ENCODE results near the gene ABCA8. TPM values are rescaled to one million over a fixed set of nuclear protein-coding genes. Genes with fewer than 3 reads are reported as not detected.
"Not testable (repeated sequence)": the region's sequence is repeated elsewhere in the genome, so short reads cannot be mapped to it uniquely, and the experiment has no call there.

The ABCA8 gene
- total RNA-seq, 2 experiments from 2014 or later, result not detected

GRCh38 chr17:68840073-68840472 lies 115.1 kb downstream of the ABCA8 start:
- POLR2A ChIA-PET, result no interaction called here
- no peaks in the 10 kb centered on the region for H3K36me3 Mint-ChIP-seq (ENCODE audit: low read depth)

GRCh38 chr17:68835071-68835470 lies 120.1 kb downstream of the ABCA8 start:
- H3K27ac Mint-ChIP-seq, result no peak overlapping the region
- peaks cover 8% of the 10 kb centered on the region for H3K27me3 Mint-ChIP-seq
- DNase-seq, result no peak
- CTCF ChIA-PET, result no interaction called here
- intact Hi-C loops (cut with DNase I, micrococcal nuclease), result no loop called here
- no peak overlapping the region for H3K4me3 Mint-ChIP-seq
- H3K4me1 Mint-ChIP-seq, result no peaks in the 10 kb centered on the region
- H3K36me3 Mint-ChIP-seq (ENCODE audit: low read depth), result no peaks in the 10 kb centered on the region
- POLR2A ChIA-PET, result no interaction called here
- ATAC-seq, result no peak
- H3K9me3 Mint-ChIP-seq (ENCODE audit: low read depth), result no peaks in the 10 kb centered on the region

More at GRCh38 chr17:68840073-68840472, 115.1 kb downstream of the ABCA8 start:
- CTCF ChIA-PET, result interaction anchor here (0.7 kb wide), 1 partner anchor 326 kb away, joined by 4 read pairs; no protein-coding TSS in a partner anchor
- Mint-ChIP-seq H3K27me3 (peaks cover 4% of the 10 kb centered on the region), H3K4me1 (no peaks in the 10 kb centered on the region), H3K27ac (no peak overlapping the region), H3K9me3 (ENCODE audit: low read depth) (no peaks in the 10 kb centered on the region), H3K4me3 (no peak overlapping the region)
- intact Hi-C loops (cut with DNase I, micrococcal nuclease), result no loop called here
- ATAC-seq, result no peak
- no peak for DNase-seq

GRCh38 chr17:68834328-68834836 lies 120.8 kb downstream of the ABCA8 start:
- Mint-ChIP-seq H3K36me3 (ENCODE audit: low read depth) (no peaks in the 10 kb centered on the region), H3K9me3 (ENCODE audit: low read depth) (no peaks in the 10 kb centered on the region), H3K4me1 (no peaks in the 10 kb centered on the region), H3K27ac (no peak overlapping the region), H3K27me3 (peaks cover 10% of the 10 kb centered on the region), H3K4me3 (no peak overlapping the region)
- intact Hi-C loops (cut with DNase I, micrococcal nuclease), result no loop called here
- ChIA-PET CTCF (no interaction called here), POLR2A (no interaction called here)
- DNase-seq (no peak), ATAC-seq (no peak)

- POLR2A ChIA-PET, result no interaction called here
- ATAC-seq (no peak), DNase-seq (no peak)
- Mint-ChIP-seq H3K27me3 (peaks cover 11% of the 10 kb centered on the region), H3K9me3 (ENCODE audit: low read depth) (no peaks in the 10 kb centered on the region), H3K27ac (no peak overlapping the region), H3K4me1 (no peaks in the 10 kb centered on the region), H3K4me3 (no peak overlapping the region), H3K36me3 (ENCODE audit: low read depth) (no peaks in the 10 kb centered on the region)
- CTCF ChIA-PET, result no interaction called here
- intact Hi-C loops (cut with DNase I, micrococcal nuclease), result no loop called here
Observed at GRCh38 chr17:68832109-68832802, 122.9 kb downstream of the ABCA8 start.

GRCh38 chr17:68831170-68831569 lies 124.0 kb downstream of the ABCA8 start:
- ATAC-seq, result no peak
- Mint-ChIP-seq H3K27me3 (peaks cover 9% of the 10 kb centered on the region), H3K9me3 (ENCODE audit: low read depth) (no peaks in the 10 kb centered on the region), H3K36me3 (ENCODE audit: low read depth) (no peaks in the 10 kb centered on the region), H3K4me3 (no peak overlapping the region), H3K4me1 (no peaks in the 10 kb centered on the region), H3K27ac (no peak overlapping the region)
- CTCF ChIA-PET, result no interaction called here
- intact Hi-C loops (cut with DNase I, micrococcal nuclease), result no loop called here
- POLR2A ChIA-PET, result no interaction called here
- DNase-seq, result no peak

- DNase-seq, result no peak
- Mint-ChIP-seq H3K27me3 (peaks cover 9% of the 10 kb centered on the region), H3K27ac (no peak overlapping the region), H3K4me3 (no peak overlapping the region), H3K36me3 (ENCODE audit: low read depth) (no peaks in the 10 kb centered on the region), H3K4me1 (no peaks in the 10 kb centered on the region), H3K9me3 (ENCODE audit: low read depth) (no peaks in the 10 kb centered on the region)
- ATAC-seq, result no peak
- CTCF ChIA-PET, result no interaction called here
- intact Hi-C loops (cut with DNase I, micrococcal nuclease), result no loop called here
- POLR2A ChIA-PET, result no interaction called here
Observed at GRCh38 chr17:68830313-68830712, 124.9 kb downstream of the ABCA8 start.

GRCh38 chr17:68829211-68829610 lies 126.0 kb downstream of the ABCA8 start:
- ChIA-PET CTCF (interaction anchor here (1.0 kb wide), 1 partner anchor 24 kb away, joined by 4 read pairs; no protein-coding TSS in a partner anchor), POLR2A (no interaction called here)
- no peak for ATAC-seq
- no peaks in the 10 kb centered on the region for H3K4me1 Mint-ChIP-seq
- peaks cover 9% of the 10 kb centered on the region for H3K27me3 Mint-ChIP-seq
- no peak overlapping the region for H3K27ac Mint-ChIP-seq
- intact Hi-C loops (cut with DNase I, micrococcal nuclease), result no loop called here
- no peaks in the 10 kb centered on the region for H3K9me3 Mint-ChIP-seq (ENCODE audit: low read depth)
- no peak overlapping the region for H3K4me3 Mint-ChIP-seq
- no peaks in the 10 kb centered on the region for H3K36me3 Mint-ChIP-seq (ENCODE audit: low read depth)
- DNase-seq, result no peak

- Mint-ChIP-seq H3K9me3 (ENCODE audit: low read depth) (no peaks in the 10 kb centered on the region), H3K27ac (no peak overlapping the region), H3K4me3 (no peak overlapping the region), H3K27me3 (peaks cover 3% of the 10 kb centered on the region), H3K4me1 (no peaks in the 10 kb centered on the region), H3K36me3 (ENCODE audit: low read depth) (no peaks in the 10 kb centered on the region)
- intact Hi-C loops (cut with DNase I, micrococcal nuclease), result no loop called here
- CTCF ChIA-PET, result no interaction called here
- ATAC-seq (no peak), DNase-seq (no peak)
- POLR2A ChIA-PET, result no interaction called here
Observed at GRCh38 chr17:68824707-68825106, 130.5 kb downstream of the ABCA8 start.

GRCh38 chr17:68824185-68824584 lies 131.0 kb downstream of the ABCA8 start:
- not testable (repeated sequence) for H3K4me3 Mint-ChIP-seq, H3K27me3 Mint-ChIP-seq

GRCh38 chr17:68822719-68823289 lies 132.4 kb downstream of the ABCA8 start:
- Mint-ChIP-seq H3K9me3 (ENCODE audit: low read depth) (no peaks in the 10 kb centered on the region), H3K36me3 (ENCODE audit: low read depth) (no peaks in the 10 kb centered on the region), H3K27me3 (peaks cover under 1% of the 10 kb centered on the region), H3K27ac (no peak overlapping the region), H3K4me3 (no peak overlapping the region), H3K4me1 (no peaks in the 10 kb centered on the region)
- intact Hi-C loops (cut with DNase I, micrococcal nuclease), result no loop called here
- POLR2A ChIA-PET, result no interaction called here
- CTCF ChIA-PET, result no interaction called here
- ATAC-seq (no peak), DNase-seq (no peak)

More at GRCh38 chr17:68824185-68824584, 131.0 kb downstream of the ABCA8 start:
- CTCF ChIA-PET, result interaction anchor here (0.6 kb wide), 1 partner anchor 29 kb away, joined by 3 read pairs; no protein-coding TSS in a partner anchor
- DNase-seq; H3K4me1 Mint-ChIP-seq; POLR2A ChIA-PET; ATAC-seq; H3K9me3 Mint-ChIP-seq (ENCODE audit: low read depth); H3K27ac Mint-ChIP-seq; H3K36me3 Mint-ChIP-seq (ENCODE audit: low read depth); intact Hi-C loops (cut with DNase I, micrococcal nuclease): not testable (repeated sequence)

- intact Hi-C loops (cut with DNase I, micrococcal nuclease), result no loop called here
- ChIA-PET POLR2A (no interaction called here), CTCF (no interaction called here)
- no peak for DNase-seq
- Mint-ChIP-seq H3K4me1 (no peaks in the 10 kb centered on the region), H3K27me3 (no peaks in the 10 kb centered on the region), H3K36me3 (ENCODE audit: low read depth) (no peaks in the 10 kb centered on the region), H3K9me3 (ENCODE audit: low read depth) (no peaks in the 10 kb centered on the region), H3K4me3 (no peak overlapping the region), H3K27ac (no peak overlapping the region)
- ATAC-seq, result no peak
Observed at GRCh38 chr17:68821860-68822696, 133.1 kb downstream of the ABCA8 start.

All from activated CD4-positive, alpha-beta T cell treated with anti-CD3 and anti-CD28 coated beads for 36 hours (primary cell).